Adrenal gland (tissue), 12 donors: ENCODE results near the gene KMT2E. TPM values are rescaled to one million over a fixed set of nuclear protein-coding genes. Genes with fewer than 3 reads are reported as not detected.
A peak's percentile ranks its signal among the peaks of the same experiment; 100 is the strongest.
"Not testable (repeated sequence)": the region's sequence is repeated elsewhere in the genome, so short reads cannot be mapped to it uniquely, and the experiment has no call there.

ENCODE experiments used
- DNase-seq, 7 donors: peaks; one replicate each; pipeline ENCODE4 v3.0.0-alpha.2; 2019 to 2020
- H3K27ac ChIP-seq, 5 donors: fragments of 200-600 bp; sonication (generic) in 4 of 5; 1 replicate in 3 of 5; 2 replicates in 2 of 5; pipeline versions ENCODE4 v1.5.1 to v1.8.0; 2016 to 2020; ENCODE audit warnings: mild to moderate bottlenecking in 1 of 5
- H3K27me3 ChIP-seq: fragments of 200-600 bp; 2 replicates; pipeline ENCODE4 v1.8.0; 2021
- H3K36me3 ChIP-seq, 2 donors: fragments of 200-600 bp; replicated peaks in 1 of 2; 1 replicate in 1 of 2; 2 replicates in 1 of 2; pipeline versions ENCODE4 v1.5.1 to v1.8.0; 2018 to 2022
- H3K4me1 ChIP-seq, 2 donors: fragments of 200-600 bp; replicated peaks in 1 of 2; 1 replicate in 1 of 2; 2 replicates in 1 of 2; pipeline versions ENCODE4 v1.5.1 to v1.8.0; 2018 to 2021
- H3K4me3 ChIP-seq, 4 donors: fragments of 200-600 bp; sonication (generic) in 3 of 4; one replicate each; pipeline ENCODE4 v1.5.1; 2016 to 2018
- H3K9me3 ChIP-seq, 3 donors: fragments of 200-600 bp; sonication (generic) in 1 of 3; replicated peaks in 1 of 3; 1 replicate in 2 of 3; 2 replicates in 1 of 3; pipeline versions ENCODE4 v1.5.1 to v1.8.0; 2016 to 2021
- POLR2A ChIP-seq, 2 donors: fragments of 450-650 bp; IDR thresholded peaks; one replicate each; pipeline ENCODE4 v1.6.1; 2017; ENCODE audit warnings: antibody characterized with exemption in 2 of 2, mild to moderate bottlenecking in 2 of 2, moderate library complexity in 1 of 2
- WGBS, 4 donors: extraction: QIAGEN DNeasy Blood & Tissue Kit in 2 of 4; methylation state at CpG; one replicate each; pipeline versions ENCODE4 v1.1.5 to v1.1.7; 2013 to 2017; 5-methylcytosine and 5-hydroxymethylcytosine counted together
- intact Hi-C, 2 donors: fragments of 100-400 bp; cut with DNase I; formaldehyde crosslinking; loops; one replicate each; pipeline versions ENCODE4 v1.14.1 to v1.15.0; 2022 to 2023
- polyA plus RNA-seq, 3 donors: library from polyadenylated mRNA; stranded (reverse); fragments of 200-250 nt in 2 of 3; fragments of 350-450 nt in 1 of 3; fragmentation: Illumina TruSeq in 1 of 3; extraction: RNeasy Lipid Tissue Mini Kit (QIAGEN cat#74804) in 1 of 3; gene quantifications; one replicate each; pipeline ENCODE4 v1.2.3, GENCODE V29; 2013 to 2014
- total RNA-seq, 9 donors: library from RNA; depleted of rRNA in 4 of 9; stranded (reverse); fragments of >200 nt in 4 of 9; fragments of 120-200 nt in 1 of 9; fragmentation: NEBNext Ultra II Directional in 1 of 9; extraction: Animal tissue kit (Norgen Biotek cat#: 25700) in 1 of 9; gene quantifications; one replicate each; pipeline versions ENCODE4 v1.1.0 to v1.2.4, GENCODE V29; 2013 to 2023
- TF ChIP-seq, protein P1 (sequence below), 6 experiments: fragments of 450-650 bp in 4 of 6; fragments of 200-600 bp in 2 of 6; sonication (generic) in 1 of 6; IDR thresholded peaks; 1 replicate in 5 of 6; 2 replicates in 1 of 6; pipeline versions ENCODE4 v1.5.1 to v1.8.0; 2016 to 2021; ENCODE audit warnings: antibody characterized with exemption in 6 of 6, mild to moderate bottlenecking in 2 of 6, moderate library complexity in 1 of 6
- donor health status: healthy with polysubstance abuse.
- donor health status: Bipolar disorder and iron deficiency.
- donor health status: DM: yes; HTN: yes; CAD: no.
- donor health status: DM: no; HTN: no; CAD: no.
- donor health status: DM: no; HTN: no; CAD: no.
- donor health status: DM: yes; HTN: yes; CAD: no.

Gene KMT2E
- total and polyA plus RNA-seq, 12 donors = 14.4 to 98.0 (median 48.4) TPM

DNA sequence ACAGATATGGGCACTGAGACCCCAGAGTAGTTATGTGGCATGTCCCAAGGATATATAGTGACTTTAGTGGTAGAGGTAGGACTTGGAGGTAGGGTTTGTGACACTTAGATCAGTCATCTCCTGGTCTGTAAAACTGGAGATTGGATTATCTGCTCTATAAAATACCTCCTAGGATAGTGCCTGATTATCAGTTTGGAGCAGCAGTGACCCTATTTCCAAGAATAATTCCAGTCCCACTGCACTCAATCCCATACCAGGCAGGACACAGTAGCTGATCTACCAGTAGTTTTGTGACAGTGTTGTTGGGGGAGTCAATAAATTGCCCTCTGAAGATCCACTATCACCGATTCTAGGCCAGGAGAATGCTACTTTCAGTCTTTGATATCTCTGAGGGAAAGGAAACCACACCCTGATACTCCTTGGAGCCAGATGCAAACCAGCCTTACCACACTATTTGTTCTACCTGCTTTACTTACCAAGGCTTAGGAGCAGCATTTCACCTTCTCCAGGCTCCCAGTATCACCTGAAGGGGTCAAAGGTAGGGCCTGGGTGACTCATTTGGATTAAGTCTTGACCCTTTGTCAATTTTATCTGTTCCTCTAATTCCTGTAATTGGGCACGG is 30.6 kb downstream of the KMT2E start:
- TF ChIP-seq, protein P1, sequence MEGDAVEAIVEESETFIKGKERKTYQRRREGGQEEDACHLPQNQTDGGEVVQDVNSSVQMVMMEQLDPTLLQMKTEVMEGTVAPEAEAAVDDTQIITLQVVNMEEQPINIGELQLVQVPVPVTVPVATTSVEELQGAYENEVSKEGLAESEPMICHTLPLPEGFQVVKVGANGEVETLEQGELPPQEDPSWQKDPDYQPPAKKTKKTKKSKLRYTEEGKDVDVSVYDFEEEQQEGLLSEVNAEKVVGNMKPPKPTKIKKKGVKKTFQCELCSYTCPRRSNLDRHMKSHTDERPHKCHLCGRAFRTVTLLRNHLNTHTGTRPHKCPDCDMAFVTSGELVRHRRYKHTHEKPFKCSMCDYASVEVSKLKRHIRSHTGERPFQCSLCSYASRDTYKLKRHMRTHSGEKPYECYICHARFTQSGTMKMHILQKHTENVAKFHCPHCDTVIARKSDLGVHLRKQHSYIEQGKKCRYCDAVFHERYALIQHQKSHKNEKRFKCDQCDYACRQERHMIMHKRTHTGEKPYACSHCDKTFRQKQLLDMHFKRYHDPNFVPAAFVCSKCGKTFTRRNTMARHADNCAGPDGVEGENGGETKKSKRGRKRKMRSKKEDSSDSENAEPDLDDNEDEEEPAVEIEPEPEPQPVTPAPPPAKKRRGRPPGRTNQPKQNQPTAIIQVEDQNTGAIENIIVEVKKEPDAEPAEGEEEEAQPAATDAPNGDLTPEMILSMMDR (IDR thresholded peaks at IDR 0.05) = no peak
- no peak for TF ChIP-seq POLR2A (IDR thresholded peaks at IDR 0.05)
- no peak for DNase-seq
- Histone ChIP-seq H3K27ac (peak overlapping the region in 1 of 5 donors; percentile 49), H3K36me3 (peaks cover 0 to 42% of the 10 kb centered on the region in 2 donors), H3K4me3 (no peak overlapping the region), H3K4me1 (peaks cover 27 to 47% of the 10 kb centered on the region in 2 donors), H3K27me3 (no peaks in the 10 kb centered on the region), H3K9me3 (no peaks in the 10 kb centered on the region)
- WGBS, 4 donors = 78 to 90% (median 89%) methylated on average over 2 of the region's 2 CpGs
- intact Hi-C loops = no loop called here

DNA sequence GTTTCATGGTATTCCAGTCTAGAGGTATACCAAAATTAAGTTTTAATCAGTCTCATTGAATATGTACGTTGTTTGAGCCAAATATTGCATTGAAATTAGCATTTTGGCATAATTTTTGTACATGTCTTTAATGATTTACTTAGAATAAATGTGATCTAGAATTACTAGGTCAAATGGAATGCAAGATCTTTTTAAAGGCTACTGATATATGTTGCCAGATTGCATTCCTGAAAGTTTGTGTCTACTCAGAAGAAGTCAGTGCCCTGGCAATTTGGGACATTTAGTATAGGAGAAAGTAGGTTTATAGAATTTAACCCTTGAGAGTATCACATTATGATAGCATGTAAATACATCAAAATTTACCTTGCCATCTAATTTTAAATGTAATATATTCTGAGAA is 32.4 kb downstream of the KMT2E start:
- Histone ChIP-seq H3K27me3 (no peaks in the 10 kb centered on the region), H3K9me3 (no peaks in the 10 kb centered on the region), H3K4me1 (peaks cover 16 to 29% of the 10 kb centered on the region in 2 donors), H3K4me3 (no peak overlapping the region), H3K27ac (no peak overlapping the region), H3K36me3 (peaks cover 0 to 36% of the 10 kb centered on the region in 2 donors)
- TF ChIP-seq, protein P1 (IDR thresholded peaks at IDR 0.05) = no peak
- TF ChIP-seq POLR2A (IDR thresholded peaks at IDR 0.05) = no peak
- 28 to 70% (median 44%) methylated on average over 1 of the region's 1 CpG for WGBS, 4 donors
- DNase-seq = no peak
- intact Hi-C loops = no loop called here

DNA sequence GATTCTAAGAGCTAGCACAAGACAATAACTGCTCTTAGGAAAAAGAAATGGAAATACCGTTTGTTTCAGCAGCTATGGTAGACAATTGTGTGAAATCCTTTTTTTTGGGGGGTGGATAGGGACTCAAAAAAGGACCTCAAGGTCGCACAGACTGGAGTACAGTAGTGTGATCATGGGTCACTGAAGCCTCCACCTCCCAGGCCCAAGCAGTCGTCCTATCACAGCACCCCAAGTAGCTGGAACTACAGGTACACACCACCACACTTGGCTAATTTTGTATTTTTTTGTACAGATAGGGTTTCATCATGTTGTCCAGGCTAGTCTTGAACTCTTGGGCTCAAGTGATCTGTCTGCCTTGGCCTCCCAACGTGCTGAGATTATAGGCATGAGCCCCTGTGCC is 33.9 kb downstream of the KMT2E start:
- Histone ChIP-seq H3K27me3 (no peaks in the 10 kb centered on the region), H3K27ac (no peak overlapping the region), H3K36me3 (peaks cover 0 to 24% of the 10 kb centered on the region in 2 donors), H3K4me1 (peaks cover 16 to 37% of the 10 kb centered on the region in 2 donors), H3K4me3 (no peak overlapping the region), H3K9me3 (no peaks in the 10 kb centered on the region)
- intact Hi-C loops = no loop called here
- TF ChIP-seq POLR2A (IDR thresholded peaks at IDR 0.05) = no peak
- TF ChIP-seq, protein P1 (IDR thresholded peaks at IDR 0.05) = no peak
- no peak for DNase-seq
- 83 to 90% (median 86%) methylated on average over 3 to 4 of the region's 4 CpGs for WGBS, 4 donors

DNA sequence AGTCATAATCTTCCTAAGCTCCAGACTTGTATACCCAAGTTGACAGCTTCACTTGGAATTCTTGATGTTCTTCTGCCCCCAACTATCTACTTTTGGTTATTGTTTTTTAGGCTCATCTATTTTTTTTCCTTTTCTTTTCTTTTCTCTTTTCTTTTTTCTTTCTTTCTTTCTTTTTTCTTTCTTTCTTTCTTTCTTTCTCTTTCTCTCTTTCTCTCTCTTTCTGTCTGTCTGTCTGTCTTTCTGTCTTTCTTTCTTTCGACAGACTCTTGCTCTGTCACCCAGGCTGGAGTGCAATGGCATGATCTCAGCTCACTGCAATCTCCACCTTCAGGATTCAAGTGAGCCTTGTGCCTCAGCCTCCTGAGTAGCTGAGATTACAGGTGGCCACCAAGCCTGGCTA is 36.5 kb downstream of the KMT2E start:
- Histone ChIP-seq H3K9me3 (no peaks in the 10 kb centered on the region), H3K27ac (no peak overlapping the region), H3K36me3 (peaks cover 0 to 9% of the 10 kb centered on the region in 2 donors), H3K4me3 (no peak overlapping the region), H3K27me3 (no peaks in the 10 kb centered on the region), H3K4me1 (peaks cover 16 to 52% of the 10 kb centered on the region in 2 donors)
- 94 to 100% (median 100%) methylated on average over 1 of the region's 1 CpG for WGBS, 4 donors
- intact Hi-C loops = no loop called here
- DNase-seq = no peak
- TF ChIP-seq, protein P1 (IDR thresholded peaks at IDR 0.05) = no peak
- TF ChIP-seq POLR2A (IDR thresholded peaks at IDR 0.05) = no peak

DNA sequence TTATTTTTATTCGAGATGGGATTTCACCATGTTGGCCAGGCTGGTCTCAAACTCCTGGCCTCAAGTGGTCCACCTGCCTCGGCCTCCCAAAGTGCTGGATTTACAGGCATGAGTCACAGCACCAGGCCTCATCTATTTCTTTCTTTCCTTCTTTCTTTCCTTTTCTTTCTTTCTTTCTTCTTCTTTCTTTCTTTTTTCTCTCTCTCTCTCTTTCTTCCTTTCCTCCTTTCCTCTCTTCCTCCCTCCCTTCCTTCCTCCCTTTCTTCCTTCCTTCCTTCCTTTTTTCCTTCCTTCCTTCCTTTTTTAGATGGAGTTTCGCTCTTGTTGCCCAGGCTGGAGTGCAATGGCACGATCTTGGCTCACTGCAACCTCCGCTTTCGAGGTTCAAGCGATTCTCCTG is 36.9 kb downstream of the KMT2E start:
- H3K4me1 ChIP-seq = peaks cover 16 to 54% of the 10 kb centered on the region in 2 donors
- H3K27ac ChIP-seq, DNase-seq, intact Hi-C loops, H3K4me3 ChIP-seq, H3K36me3 ChIP-seq, H3K9me3 ChIP-seq, H3K27me3 ChIP-seq: not testable (repeated sequence)
- 93 to 97% (median 96%) methylated on average over 7 of the region's 7 CpGs for WGBS, 4 donors
